Hematopoietic multipotent progenitor cell treated with erythropoietin and hydrocortisone succinate and interleukin-3 and kit ligand, for 6 days (in vitro differentiated cells): Measurements from ENCODE around the gene MRPL28.
"Not testable (repeated sequence)": the region's sequence is repeated elsewhere in the genome, so short reads cannot be mapped to it uniquely, and the experiment has no call there.

ENCODE experiments used
- DNase-seq: peaks from one replicate; pipeline ENCODE4 v3.0.0-alpha.2; 2015

The MRPL28 gene

DNA sequence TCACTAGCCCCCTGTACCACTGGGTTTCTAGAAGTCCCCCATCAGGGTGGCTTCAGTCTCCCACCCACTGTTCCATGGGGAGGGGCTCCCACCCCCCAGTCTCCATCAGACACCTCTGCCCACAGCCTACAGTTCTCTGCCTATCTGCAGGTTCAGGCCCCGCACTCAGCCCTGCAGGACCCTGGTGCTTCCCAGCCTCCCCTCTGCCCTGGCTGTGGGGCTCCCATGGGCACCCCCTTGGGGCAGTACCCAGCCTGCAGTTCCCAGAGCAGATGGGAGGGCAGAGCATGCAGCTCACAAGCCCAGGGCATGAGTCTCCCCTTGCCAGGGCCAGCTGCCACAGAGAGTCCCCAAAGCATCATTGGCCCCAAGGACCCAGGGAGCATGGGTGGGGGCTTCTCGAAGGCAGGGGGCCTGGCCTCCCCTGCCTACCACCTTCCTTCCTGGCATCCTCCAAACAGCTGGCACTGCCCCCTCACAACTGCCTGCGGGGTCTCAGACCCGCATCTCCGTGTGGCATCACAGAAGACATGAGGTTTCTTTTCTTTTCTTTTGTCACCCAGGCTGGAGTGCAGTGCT, 2.8 kb upstream of the MRPL28 start:
- DNase-seq: no peak

DNA sequence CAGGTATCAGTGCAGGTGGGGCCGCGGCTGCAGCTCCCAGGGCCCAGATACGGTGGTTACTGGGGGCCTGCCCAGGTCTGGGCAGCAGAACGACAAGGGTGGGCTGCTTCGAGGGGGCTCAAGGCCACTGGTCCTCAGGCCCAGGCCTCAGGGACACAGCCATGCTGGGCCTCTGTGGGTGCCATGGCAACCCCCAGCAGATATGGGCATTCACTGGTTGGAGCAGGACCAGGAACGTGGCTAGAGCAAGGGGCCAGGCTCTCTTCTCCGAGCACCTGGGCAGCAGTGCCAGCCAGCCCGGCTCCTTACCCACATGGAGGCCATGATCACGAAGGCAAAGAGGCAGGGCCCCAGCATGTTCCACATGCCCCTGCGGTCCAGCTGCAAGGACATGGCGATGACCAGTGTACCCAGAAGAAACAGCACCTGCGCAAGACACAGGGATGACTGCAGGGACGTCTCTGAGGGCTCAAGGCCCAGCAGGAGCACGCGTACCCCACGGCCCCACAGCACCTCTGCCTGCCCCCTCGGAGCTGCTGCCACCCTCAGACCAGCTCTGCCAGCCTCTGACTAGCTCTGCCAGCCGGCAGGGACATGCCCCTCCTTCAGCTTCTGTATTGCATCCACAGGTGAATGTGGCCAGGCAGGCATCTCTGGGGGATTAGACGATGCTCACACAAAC, 2.1 kb upstream of the MRPL28 start:
- no peak for DNase-seq

DNA sequence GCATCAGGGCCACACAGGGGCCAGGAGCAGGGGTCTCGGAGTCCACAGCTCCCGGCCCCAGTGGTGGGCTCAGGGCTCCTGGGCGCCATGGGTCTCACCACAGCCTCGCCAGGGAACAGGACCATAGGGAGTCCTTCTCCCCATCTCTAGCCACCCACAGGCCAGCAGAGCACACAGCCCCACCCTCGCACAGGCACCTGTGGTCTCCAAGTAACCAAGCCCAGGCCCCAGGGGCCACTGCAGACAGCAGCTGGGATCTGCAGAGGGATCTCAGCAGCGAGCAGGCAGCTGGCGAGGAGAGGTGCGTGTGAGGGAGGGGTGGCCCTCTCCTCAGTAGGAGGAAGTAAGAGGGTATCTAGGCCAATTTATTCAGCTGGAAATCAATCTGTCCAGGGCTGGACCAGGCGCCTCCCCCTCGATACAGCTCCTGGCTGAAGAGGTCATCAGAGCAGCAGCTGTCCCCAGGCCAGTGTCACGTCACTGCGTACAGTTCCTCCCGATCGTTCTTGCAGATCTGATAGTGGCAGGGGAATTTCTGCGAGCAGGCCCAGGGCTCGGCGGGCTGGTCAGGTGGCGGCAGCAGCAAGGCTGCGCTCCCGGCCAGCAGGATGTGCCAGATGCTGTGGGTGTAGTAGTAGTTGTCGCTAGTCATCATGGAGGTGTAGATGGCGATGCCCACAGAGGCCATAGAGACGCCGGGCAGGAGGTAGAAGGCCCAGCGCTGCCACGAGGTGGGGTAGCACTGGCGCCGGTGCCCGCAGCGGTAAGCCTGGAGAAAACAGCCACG, 1.4 kb upstream of the MRPL28 start:
- DNase-seq: no peak

DNA sequence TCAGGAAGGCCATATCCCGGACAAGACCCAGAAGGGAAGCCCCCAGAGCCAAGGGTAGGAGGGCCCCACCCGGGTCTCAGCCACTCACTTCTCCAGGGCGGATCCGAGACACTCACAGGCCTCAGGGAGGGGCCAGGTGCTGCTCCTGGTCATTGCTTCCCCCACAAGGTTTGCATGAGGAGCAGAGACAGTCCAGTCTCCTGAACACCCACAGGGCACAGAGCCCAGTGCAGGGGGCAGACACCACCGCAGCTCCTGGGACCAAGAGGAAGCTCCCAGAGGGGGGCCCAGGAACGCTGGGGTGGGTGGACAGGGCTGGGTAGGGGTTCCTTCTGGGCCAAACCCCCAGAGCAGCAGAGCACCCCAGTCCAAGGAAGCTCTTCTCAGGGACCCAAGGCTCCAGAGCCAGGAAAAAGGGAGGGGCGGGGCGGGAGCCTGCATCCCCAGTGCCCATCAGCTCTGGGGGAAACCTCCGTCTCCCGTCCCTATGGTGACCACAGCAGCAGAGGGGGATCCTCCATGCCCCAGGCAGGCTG, 709 bp upstream of the MRPL28 start:
- no peak for DNase-seq

DNA sequence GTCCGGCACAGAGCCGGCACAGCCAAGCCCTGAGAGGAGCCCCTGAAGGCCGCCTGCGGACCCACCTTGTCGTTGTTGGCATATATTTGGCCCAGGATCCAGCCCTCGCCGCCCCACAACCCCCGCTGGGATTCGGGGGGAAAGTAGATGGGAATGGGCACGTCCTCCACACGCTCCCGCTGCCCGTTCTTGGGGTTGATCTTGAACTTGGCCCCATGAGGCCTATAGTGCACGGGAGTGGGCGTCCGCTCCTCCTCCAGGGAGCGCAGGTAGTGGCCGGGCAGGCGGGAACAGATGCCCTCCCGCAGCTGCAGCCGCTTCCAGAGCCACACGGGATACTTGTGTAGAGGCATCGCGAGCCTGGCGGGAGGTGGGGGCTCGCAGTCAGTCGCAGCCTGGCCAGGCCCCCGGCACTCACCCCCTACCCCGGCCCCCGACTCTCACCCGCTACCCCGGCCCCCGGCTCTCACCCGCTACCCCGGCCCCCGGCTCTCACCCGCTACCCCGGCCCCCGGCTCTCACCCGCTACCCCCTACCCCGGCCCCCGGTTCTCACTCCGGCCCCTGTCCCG, 387 bp downstream of the MRPL28 start:
- DNase-seq: no peak

DNA sequence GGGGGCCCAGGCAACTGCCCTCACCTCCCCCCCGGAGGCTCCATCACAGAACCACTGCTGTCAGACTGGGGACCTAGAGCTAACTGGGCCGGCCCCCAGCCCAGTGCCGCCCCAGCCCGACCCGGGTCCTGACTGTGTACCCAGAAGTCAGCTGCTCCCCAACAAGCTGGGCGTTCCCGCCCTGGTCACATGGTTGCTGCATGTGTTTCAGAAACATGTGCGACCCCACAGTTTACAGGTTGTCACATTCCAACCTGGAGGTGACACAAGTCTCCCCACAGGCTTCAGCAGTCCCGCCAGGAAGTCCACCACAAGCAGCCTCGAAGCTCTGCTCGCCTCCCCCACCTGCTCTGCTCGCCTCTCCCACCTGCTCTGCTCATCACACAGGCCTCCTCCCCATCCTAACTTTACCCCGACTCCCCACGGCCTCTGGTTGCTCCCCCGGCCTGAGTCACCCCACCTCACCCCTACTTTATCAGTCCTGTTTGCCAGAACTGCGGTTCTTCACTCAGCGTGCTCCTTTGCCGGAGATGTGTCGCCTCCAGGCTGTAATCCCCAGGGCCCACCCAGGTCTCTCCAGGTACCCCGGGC, 968 bp downstream of the MRPL28 start:
- peak; percentile 41 for DNase-seq

DNA sequence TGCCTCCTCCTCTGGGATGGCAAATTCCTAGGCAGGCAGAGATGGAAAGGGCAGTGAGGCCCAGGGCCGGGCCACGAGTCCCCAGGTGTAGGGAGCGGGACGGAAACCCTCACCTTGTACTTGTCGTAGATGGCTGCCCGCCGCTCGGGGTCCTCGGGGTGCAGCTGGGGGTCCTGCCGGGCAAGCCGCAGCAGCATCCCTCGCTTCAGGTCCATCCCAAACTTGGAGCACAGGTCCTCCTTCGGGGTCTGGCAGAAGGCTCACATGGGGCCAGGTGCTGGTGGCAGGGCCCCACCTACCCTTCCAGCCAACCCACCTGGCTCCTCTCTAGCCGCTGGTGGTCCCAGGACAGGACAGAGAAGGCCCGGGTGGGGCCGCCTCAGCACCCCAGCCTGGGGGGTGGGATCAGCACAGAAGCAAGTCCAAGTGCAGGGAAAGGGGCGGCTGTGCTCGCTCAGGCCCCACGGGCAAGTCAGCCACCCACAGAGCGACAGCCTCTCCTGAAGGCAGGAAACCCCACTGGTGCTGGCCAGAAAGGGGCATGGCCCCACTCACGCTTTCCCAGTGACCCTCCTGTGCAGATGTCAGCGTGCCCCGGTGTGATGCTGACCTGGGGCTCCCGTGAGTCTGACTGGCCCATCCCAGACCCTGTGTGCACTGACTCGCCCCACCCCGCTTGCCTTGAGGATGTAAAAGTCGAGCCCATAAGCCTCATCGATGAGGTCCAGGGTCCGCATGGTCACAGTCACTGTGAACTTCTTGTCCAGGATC, 1.8 kb downstream of the MRPL28 start:
- DNase-seq: no peak

DNA sequence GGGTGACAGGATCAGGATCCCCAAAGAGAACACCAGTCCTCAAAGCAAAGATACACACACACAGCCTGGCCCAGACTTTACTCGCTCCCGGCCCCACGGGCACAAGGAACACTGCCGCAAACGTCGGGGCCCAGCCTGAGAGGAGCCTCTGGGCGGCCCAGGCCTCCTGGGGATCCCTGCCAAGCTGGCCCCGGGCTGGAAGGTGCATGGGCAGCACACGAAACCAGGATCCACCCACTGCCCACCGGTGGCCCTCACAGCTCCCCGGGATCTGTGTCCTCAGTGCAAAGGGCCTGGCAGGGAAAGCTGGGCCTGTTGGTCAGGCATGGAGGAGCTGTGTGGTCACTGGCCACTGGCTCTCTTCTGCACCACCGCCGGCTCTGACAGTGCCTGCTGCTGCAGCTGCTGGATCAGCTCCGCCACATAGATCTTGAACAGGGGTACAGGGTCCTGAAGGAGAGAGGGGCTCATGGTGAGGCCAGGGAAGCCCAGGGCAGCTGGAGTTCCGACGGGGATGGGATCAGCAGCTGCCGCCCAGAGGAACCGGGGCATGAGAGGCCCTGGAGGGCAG, 2.9 kb downstream of the MRPL28 start:
- DNase-seq: no peak

DNA sequence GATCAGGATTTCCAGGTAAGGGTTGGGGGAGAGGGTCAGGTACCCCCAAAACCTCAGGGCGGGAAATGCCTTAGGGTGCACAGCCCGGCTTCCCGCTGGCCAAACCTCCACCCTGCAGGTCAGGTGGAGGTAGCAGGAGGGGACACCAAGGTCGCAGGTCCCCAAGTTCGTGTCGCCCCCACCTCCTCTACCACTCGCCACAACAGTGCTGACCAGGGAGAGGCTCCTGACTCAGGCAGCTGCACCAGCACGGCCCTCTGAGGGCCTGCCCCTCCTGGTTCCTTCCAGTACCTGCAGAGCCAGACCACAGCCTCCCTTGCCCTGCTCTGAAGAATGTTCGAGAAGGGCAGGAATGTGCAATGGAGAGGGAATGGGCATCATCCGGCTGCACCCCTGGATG, 3.9 kb downstream of the MRPL28 start:
- no peak for DNase-seq

DNA sequence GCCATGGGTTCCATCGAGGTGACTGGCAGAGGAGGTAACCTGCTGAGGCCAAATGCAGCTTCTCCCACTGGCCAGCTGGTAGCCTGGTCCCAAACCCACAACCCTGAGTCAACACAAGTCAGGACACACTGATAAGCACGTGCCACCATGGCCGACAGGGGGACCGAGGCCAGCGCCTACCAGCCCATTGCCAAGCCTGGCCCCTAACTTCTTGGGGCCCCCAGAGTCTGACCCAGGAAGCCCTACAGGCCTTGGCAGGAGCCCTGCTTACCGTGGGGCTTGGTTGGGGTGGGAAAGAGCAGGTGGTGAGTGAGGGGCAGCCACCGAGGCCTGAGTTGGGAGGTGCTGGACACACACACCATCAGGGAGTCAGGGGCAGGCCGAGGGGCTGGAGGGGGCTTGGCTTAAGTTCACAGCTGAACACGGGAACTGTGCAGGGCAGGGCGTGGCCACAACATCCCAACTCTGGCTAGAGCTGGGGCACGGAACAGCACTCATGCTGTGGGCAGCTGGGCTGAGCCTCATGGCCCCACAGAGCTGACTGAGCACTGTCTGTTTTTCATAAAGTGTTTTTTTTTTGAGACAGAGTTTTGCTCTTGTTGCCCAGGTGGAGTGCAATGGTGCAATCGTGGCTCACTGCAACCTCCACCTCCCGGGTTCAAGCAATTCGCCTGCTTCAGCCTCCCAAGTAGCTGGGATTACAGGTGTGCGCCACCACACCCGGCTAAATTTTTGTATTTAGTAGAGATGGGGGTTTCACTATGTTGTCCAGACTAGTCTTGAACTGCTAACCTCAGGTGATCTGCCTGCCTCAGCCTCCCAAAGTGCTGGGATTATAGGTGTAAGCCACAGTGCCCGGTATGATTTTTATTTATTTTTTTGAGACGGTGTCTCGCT, 5.5 kb downstream of the MRPL28 start:
- DNase-seq: peak; percentile 78

DNA sequence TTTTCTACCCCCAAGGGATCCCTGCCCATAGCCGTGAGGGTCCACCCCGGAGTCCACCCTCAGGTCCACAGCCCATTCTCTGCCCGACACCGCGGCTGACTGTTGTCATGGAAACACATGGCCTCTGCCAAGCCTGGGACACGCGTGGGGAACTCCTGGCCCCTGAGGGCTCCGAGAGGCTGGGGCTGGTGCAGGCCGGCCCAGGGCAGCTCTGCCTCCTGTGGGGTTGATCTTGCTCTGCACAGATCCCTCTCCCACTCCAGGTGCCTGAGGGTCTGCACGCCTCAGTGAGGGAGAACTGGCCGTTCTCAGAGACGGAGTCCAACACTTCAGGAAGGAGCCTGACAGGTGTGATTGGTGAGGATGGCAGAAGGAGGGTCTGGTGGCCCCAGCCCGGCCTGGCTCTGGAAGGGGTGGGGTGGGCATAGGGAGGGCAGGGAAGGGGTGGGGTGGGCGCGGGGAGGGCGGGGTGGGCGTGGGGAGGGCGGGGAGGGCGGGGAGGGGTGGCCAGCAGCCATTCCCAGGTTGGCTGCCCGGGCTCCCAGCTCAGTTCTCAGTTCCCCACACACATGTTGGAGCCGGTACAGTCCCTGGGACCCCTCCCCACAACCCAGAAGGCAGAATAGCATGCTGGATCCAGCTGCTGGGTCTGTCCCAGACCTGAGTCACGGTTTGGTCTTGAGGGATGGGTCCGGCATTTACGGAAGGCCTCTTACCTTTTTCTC, 6.4 kb downstream of the MRPL28 start:
- no peak for DNase-seq

DNA sequence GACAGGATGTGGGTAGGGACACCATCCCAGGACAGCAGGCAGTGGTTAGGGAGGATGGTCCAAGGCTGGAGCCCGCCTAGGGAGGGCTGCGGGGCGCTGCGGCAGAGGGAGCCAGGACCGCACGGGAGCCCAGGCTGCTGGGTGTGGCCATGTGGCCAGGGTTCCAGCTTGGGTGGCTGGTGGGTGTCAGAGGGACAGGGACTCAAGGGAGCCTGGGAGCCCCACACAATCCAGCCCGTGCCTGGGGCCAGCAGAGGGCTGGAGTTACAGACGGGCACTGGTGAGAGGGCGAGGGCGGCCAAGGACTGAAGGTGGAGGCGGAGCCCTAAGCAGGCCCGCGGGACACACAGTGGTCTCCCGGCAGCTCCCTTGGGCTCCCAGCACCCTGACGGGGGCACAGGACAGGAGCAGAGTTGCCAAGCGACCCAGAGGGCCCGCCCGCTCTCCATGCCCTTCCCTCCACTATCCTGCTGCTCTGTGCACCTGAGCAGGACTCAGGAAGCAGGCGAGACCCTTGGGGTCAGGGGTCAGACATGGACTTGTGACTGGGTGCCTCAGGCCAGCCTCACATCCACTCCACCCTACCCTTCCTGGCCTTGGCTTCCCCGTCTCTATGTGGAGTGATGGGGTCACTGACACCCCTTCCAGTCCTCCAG, 7.1 kb downstream of the MRPL28 start:
- DNase-seq: no peak

DNA sequence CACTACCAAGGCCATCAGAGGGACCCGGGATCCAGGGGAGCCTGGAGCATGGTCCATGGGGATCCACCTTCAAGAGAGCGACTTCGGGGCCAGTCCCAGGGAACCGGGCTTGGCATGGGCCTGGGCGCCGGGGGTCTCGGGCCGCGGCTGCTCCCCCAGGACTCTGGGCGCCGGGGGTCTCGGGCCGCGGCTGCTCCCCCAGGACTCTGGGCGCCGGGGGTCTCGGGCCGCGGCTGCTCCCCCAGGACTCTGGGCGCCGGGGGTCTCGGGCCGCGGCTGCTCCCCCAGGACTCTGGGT, 7.7 kb downstream of the MRPL28 start:
- DNase-seq: not testable (repeated sequence)

DNA sequence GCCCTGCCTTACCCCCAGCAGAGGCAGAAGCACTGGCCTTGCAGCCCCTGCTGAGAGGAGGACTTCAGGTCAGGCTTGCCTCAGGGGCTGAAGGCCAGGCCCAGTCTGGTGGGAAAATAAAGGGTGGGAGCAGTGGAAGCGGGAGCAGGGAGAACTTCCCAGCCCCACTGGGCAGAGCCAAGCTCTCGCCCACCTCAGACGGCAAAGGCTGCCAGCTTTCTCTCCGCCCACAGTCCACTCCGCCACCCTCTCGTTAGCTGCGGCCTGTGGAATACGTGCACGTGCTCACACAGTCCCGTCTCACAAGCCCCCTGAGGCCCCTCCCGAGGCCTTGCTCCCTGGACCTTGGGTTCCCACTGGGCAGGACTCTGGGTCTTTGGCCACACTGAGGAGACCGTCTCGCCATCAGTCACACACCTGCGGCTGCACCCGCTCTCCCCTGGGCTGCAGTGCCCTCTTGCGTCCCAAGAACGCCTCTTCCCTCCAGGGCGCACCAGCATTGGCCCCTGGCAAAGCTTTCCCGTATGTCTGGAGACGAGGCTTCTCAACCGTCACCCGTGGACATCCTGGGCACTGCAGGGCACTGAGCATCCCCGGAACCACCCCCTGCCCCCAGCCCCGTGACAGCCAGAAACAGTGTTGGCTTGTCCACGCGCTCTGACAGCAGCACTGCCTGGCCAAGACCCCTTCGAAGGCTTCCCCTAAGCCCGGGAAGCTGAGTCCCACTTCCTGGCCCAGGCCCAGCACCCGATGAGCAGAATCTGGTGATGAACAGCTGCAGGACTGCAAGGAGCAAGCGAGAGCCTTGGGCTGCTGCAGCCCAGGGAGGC, 8.3 kb downstream of the MRPL28 start:
- DNase-seq: peak; percentile 90

DNA sequence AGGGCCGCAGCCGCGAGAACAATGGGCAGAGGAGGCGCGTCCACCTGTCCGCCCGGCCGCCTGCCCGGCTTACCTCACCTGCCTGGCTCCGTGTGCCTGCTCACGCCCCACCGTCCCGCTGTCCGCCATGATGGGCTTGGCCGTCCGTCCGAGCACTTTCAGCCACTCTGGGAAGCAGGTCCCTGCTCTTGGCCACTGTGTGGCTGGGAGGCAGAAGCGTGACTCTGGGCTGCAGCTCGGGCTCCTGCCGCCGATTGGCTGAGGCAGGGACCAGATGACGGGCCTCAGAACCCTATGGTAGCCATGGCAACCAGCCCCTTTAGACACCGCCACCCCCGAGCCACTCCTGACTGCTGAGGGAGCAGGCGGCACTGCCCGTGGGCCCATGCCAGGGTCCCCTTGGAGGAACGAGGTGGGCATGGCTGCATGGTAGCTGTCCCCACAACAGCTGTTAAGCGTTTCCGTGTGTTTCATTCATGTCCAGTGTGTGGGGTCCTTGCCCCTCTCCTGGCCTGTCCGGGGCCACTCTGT, 8.9 kb downstream of the MRPL28 start:
- no peak for DNase-seq

DNA sequence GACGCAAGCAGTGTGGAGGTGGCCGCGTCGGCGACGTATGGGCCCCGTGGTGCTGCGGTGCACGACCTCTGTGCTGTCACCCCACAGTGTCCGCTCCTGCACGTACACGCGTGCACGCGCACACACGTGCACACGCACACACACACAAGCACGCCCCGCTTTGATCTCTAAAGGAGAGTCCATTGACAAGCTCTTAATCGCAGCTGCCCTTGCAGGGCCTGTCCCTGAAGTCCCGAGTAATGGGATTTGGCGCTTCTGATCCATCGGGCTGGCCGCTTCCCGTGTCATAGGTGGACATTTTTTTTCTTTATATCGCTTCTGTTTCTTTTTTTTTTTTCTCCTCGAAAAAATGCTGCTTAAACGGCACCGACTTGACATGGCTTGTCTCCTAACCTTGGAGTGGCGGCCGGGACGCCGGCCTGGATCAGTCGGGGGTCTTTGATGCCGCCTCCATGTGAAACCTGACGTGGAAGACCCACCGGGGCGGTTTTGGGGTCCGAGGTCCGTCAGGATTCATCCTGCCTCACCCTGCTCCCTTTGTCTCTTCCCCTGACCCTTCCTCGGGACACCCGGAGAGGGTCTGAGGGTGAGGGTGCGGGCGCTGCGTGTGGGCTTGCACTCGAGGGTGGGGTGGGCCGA, 9.5 kb downstream of the MRPL28 start:
- no peak for DNase-seq

DNA sequence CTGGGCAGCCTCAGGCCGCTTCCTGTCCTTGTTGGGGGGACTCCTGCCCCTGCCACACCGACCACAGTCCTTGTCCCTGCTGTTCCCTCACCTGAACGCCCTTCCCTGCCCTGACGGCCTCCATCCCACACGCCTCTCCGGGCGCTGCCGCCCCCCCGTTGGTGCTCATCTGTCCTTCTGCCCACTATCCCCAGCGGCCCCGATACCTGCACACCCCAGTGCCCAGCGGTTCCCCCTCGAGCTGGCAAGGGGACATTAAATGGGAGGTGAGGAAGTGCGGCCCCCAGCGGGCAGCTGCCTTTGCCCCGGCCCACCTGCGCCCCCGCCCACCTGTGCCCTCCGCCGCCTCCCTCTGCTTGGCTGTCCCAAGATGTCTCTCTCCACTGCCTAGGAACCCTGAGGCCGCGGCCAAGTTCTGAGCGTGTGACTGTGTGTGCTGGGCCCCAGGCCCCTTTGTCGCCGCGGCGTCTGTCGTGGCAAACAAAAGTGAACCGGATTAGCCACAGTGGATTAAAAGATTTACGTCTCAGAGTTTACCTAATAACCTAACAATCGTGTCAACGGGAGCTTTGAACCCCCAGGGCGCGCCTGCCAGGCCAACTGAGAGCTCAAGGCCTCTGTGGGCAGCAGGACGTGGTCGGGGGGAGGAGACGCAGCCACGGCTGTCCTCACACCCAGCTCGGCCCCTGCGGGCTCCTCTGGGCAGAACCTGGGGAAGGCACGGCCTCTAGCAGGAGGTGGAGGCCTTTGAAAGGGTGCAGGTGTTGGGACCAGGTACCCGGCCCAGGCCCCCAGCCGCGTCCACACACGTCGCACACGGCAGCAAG, 10.3 kb downstream of the MRPL28 start:
- DNase-seq: no peak
